Measurements from ENCODE around the gene GBGT1.

GBGT1 gene

DNA sequence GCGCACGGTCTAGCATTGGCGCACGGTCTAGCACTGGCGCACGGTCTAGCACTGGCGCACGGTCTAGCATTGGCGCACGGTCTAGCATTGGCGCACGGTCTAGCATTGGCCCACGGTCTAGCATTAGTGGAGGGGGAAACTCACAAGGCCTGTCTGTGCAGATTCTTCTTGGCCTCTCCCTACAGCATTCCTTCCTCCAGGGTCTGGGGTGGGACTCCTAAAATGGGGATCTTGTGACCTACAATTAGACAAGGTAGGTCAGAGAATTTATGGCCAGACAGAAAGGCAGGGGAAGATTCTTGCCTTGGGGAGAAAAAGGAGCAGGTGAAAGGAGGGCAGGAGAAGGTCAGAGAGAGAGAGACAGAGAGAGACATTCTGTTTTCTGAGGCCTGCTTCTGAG, 5.4 kb upstream of the GBGT1 start:
- no peaks in the 10 kb centered on the region for H3K36me3 ChIP-seq (replicated peaks; ENCODE audit: low read depth, low read length)
- no peaks in the 10 kb centered on the region for H3K9me3 ChIP-seq (ENCODE audit: insufficient read depth, low read length)
- no peaks in the 10 kb centered on the region for H3K79me2 ChIP-seq (ENCODE audit: low read length)
- no peak for TF ChIP-seq EZH2phosphoT487 (IDR thresholded peaks at IDR 0.05; ENCODE audit: low read depth)
- TF ChIP-seq, protein P1, sequence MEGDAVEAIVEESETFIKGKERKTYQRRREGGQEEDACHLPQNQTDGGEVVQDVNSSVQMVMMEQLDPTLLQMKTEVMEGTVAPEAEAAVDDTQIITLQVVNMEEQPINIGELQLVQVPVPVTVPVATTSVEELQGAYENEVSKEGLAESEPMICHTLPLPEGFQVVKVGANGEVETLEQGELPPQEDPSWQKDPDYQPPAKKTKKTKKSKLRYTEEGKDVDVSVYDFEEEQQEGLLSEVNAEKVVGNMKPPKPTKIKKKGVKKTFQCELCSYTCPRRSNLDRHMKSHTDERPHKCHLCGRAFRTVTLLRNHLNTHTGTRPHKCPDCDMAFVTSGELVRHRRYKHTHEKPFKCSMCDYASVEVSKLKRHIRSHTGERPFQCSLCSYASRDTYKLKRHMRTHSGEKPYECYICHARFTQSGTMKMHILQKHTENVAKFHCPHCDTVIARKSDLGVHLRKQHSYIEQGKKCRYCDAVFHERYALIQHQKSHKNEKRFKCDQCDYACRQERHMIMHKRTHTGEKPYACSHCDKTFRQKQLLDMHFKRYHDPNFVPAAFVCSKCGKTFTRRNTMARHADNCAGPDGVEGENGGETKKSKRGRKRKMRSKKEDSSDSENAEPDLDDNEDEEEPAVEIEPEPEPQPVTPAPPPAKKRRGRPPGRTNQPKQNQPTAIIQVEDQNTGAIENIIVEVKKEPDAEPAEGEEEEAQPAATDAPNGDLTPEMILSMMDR (IDR thresholded peaks at IDR 0.05; ENCODE audit: low read depth, low read length), result no peak
- peaks cover 18% of the 10 kb centered on the region for H3K4me1 ChIP-seq (ENCODE audit: low read length)
- H3K4me3 ChIP-seq (ENCODE audit: low read length), result no peak overlapping the region
- H3K27ac ChIP-seq (ENCODE audit: low read length), result no peak overlapping the region
- H4K20me1 ChIP-seq (ENCODE audit: insufficient read depth, low read length), result no peaks in the 10 kb centered on the region
- H3K9ac ChIP-seq (ENCODE audit: low read length), result no peak overlapping the region
- H2AFZ ChIP-seq (ENCODE audit: low read depth, low read length), result no peak overlapping the region
- H3K27me3 ChIP-seq (ENCODE audit: low read depth, low read length), result peaks cover 33% of the 10 kb centered on the region
- no peak overlapping the region for H3K4me2 ChIP-seq (ENCODE audit: low read length)

DNA sequence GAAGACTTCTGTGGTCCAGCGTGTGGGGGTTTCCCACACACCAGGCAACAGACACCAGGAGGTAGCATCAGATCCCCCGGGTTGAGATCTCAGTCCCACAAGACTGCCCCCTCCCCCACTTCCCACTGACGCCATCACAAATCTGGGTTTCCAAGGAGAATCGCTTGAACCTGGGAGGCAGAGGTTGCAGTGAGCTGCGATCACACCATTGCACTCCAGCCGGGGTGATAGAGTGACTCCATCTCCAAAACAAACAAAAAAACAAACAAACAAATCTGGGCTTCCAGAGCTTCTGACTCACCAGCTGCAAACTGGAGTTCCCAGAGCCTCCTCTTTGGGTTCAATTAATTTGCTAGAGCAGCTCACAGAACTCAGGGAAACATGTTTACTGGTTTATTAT, 4.7 kb upstream of the GBGT1 start:
- Histone ChIP-seq H3K36me3 (replicated peaks; ENCODE audit: low read depth, low read length) (no peaks in the 10 kb centered on the region), H2AFZ (ENCODE audit: low read depth, low read length) (no peak overlapping the region), H4K20me1 (ENCODE audit: insufficient read depth, low read length) (no peaks in the 10 kb centered on the region), H3K27ac (ENCODE audit: low read length) (no peak overlapping the region), H3K9ac (ENCODE audit: low read length) (no peak overlapping the region), H3K4me3 (ENCODE audit: low read length) (no peak overlapping the region), H3K4me1 (ENCODE audit: low read length) (peaks cover 21% of the 10 kb centered on the region), H3K27me3 (ENCODE audit: low read depth, low read length) (peaks cover 27% of the 10 kb centered on the region), H3K9me3 (ENCODE audit: insufficient read depth, low read length) (no peaks in the 10 kb centered on the region), H3K79me2 (ENCODE audit: low read length) (no peaks in the 10 kb centered on the region), H3K4me2 (ENCODE audit: low read length) (no peak overlapping the region)
- TF ChIP-seq, protein P1 (IDR thresholded peaks at IDR 0.05; ENCODE audit: low read depth, low read length), result no peak
- TF ChIP-seq EZH2phosphoT487 (IDR thresholded peaks at IDR 0.05; ENCODE audit: low read depth), result no peak

DNA sequence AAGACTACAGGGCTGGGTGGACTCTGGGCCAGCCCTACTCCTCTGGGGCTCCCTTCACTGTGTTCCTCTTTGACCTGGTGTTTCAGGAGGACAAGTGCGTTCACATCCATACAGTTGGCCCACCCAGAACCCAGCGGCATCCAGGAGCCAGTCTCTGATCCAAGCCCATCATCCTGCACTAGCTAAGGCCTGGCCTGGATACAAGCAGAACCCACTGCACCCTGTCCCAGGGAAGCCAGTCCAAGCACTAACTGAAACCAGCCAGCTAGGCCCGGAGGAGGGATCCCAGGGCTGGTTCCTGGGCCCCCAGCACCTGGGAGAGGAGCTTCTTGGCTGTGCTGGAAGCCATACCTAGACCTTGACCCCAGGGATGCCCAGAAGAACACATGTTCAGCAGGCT, 4.1 kb upstream of the GBGT1 start:
- peaks cover 24% of the 10 kb centered on the region for H3K27me3 ChIP-seq (ENCODE audit: low read depth, low read length)
- no peaks in the 10 kb centered on the region for H3K9me3 ChIP-seq (ENCODE audit: insufficient read depth, low read length)
- no peak overlapping the region for H3K4me2 ChIP-seq (ENCODE audit: low read length)
- H2AFZ ChIP-seq (ENCODE audit: low read depth, low read length), result no peak overlapping the region
- TF ChIP-seq EZH2phosphoT487 (IDR thresholded peaks at IDR 0.05; ENCODE audit: low read depth), result no peak
- TF ChIP-seq, protein P1 (IDR thresholded peaks at IDR 0.05; ENCODE audit: low read depth, low read length), result no peak
- H4K20me1 ChIP-seq (ENCODE audit: insufficient read depth, low read length), result no peaks in the 10 kb centered on the region
- peaks cover 25% of the 10 kb centered on the region for H3K4me1 ChIP-seq (ENCODE audit: low read length)
- no peak overlapping the region for H3K9ac ChIP-seq (ENCODE audit: low read length)
- no peaks in the 10 kb centered on the region for H3K36me3 ChIP-seq (replicated peaks; ENCODE audit: low read depth, low read length)
- H3K4me3 ChIP-seq (ENCODE audit: low read length), result no peak overlapping the region
- no peaks in the 10 kb centered on the region for H3K79me2 ChIP-seq (ENCODE audit: low read length)
- no peak overlapping the region for H3K27ac ChIP-seq (ENCODE audit: low read length)

DNA sequence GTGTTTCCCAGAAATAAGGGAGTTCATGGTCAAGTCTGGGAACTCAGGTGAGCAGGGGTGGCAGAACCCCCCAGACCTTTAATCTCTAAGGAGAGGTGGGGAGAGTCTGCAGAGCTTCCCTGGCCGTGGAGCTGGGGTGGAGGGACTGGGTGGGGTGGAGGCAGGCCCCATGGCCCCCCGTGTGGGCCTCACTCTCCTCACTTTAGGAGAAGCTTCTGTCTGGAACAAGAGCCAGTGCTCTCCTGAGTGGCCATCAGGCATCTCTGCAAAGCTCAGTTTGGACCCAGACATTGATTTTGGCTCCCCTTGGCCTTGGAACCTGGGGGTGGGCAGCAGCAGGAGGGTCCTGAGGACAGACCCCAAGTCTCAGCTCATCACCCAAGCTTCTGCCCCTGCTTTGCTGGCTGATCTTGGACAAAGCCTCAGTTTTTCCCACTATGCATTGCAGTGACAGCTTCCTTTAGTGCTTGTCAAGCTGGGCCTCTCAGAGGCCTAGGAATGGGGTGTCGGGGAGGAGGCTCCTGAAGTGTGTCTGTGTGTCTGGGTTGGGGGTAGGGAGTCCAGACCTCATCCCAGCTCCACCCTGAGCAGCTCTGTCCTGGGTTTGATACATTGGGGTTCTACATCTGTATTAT, 3.5 kb upstream of the GBGT1 start:
- H2AFZ ChIP-seq (ENCODE audit: low read depth, low read length), result no peak overlapping the region

More for the DNA sequence above, 3.5 kb upstream of the GBGT1 start:
- Histone ChIP-seq H3K4me1 (ENCODE audit: low read length) (peaks cover 24% of the 10 kb centered on the region), H3K27me3 (ENCODE audit: low read depth, low read length) (peaks cover 21% of the 10 kb centered on the region), H3K27ac (ENCODE audit: low read length) (no peak overlapping the region), H3K9ac (ENCODE audit: low read length) (no peak overlapping the region), H3K79me2 (ENCODE audit: low read length) (no peaks in the 10 kb centered on the region), H3K36me3 (replicated peaks; ENCODE audit: low read depth, low read length) (no peaks in the 10 kb centered on the region), H3K4me3 (ENCODE audit: low read length) (no peak overlapping the region), H4K20me1 (ENCODE audit: insufficient read depth, low read length) (no peaks in the 10 kb centered on the region), H3K4me2 (ENCODE audit: low read length) (no peak overlapping the region), H3K9me3 (ENCODE audit: insufficient read depth, low read length) (no peaks in the 10 kb centered on the region)
- TF ChIP-seq EZH2phosphoT487 (IDR thresholded peaks at IDR 0.05; ENCODE audit: low read depth), result no peak
- TF ChIP-seq, protein P1 (IDR thresholded peaks at IDR 0.05; ENCODE audit: low read depth, low read length), result no peak
